Erythroblast (primary cell): Measurements from ENCODE around the gene USB1.

Experiments used
- GATA1 ChIP-seq: IDR thresholded peaks from 2 replicates; pipeline ENCODE4 v1.6.1; 2011; ENCODE audit warnings: low read depth, mild to moderate bottlenecking, control low read depth, low read length, moderate library complexity
- POLR2A ChIP-seq: IDR thresholded peaks from 2 replicates; pipeline ENCODE4 v1.6.1; 2011; ENCODE audit warnings: mild to moderate bottlenecking, low read length

DNA sequence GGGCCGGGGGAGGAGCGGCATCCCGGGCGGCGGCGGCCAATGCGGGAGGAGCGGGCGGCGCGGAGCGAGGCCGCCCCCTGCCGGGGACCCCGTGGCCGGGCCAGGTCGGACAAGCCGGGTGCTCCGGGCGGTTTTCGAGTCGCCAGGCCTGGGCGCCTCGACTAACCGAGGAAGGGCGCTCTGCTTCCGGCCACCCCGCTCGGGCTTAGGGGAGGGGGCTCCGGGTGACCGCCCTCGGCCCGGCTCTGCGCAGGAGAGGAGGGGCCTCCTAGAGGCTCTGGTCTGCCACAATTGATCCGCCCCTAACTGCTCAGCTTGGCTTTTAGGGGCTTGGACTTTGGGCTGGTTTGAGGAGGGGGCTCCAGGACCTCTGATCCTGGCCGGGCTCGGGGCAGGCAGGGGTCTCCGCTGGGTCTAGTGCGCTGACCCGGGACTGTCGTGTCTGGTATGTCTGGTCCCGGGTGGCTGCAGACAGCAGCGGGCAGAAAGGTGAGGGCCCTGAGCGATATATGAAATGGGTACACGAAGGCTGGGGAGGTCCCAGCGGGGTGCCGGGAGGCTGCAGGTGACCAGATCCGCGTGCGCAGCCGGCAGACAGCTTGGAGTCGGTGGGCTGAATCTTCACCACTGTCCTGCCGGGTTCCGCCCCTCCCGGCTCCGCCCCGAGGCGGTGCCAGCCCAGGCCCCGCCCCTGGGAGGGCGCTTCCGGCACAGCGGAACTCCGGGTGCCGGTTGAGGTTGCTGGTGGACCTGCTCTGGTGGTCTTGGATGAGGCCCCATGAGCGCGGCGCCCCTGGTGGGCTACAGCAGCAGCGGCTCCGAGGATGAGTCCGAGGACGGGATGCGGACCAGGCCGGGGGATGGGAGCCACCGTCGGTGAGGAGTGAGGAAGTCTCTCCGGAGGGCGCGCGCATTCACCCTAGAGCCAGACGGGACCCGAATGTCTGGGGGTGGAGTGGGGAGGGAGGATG, at the start of gene USB1:
- TF ChIP-seq POLR2A = peak; percentile 77
- TF ChIP-seq GATA1 = no peak
